ENCODE measurements around the gene CBLIF.

Gene CBLIF

GRCh38 chr11:59872076-59872475 is 26.8 kb upstream of the CBLIF start:
- Histone ChIP-seq H3K4me1 (ENCODE audit: insufficient read depth, low read length, poor library complexity, severe bottlenecking) (no peaks in the 10 kb centered on the region), H3K36me3 (ENCODE audit: insufficient read depth, low read length) (no peaks in the 10 kb centered on the region), H4K20me1 (ENCODE audit: insufficient read depth, low read length, poor library complexity, severe bottlenecking) (no peaks in the 10 kb centered on the region), H3K4me3 (ENCODE audit: low read length, poor library complexity, severe bottlenecking) (no peak overlapping the region), H3K27me3 (ENCODE audit: insufficient read depth, low read length, poor library complexity, severe bottlenecking) (no peaks in the 10 kb centered on the region), H3K9me3 (ENCODE audit: insufficient read depth, low read depth, low read length) (no peaks in the 10 kb centered on the region), H3K9ac (ENCODE audit: low read depth, low read length, poor library complexity, severe bottlenecking) (no peak overlapping the region), H3K4me2 (ENCODE audit: low read depth, low read length, poor library complexity, severe bottlenecking) (no peak overlapping the region), H3K79me2 (ENCODE audit: insufficient read depth, low read length) (no peaks in the 10 kb centered on the region), H3F3A (ENCODE audit: low read depth) (no peaks in the 10 kb centered on the region), H2AFZ (ENCODE audit: low read length) (no peak overlapping the region), H3K9me2 (replicated peaks; ENCODE audit: low read depth, low read length) (no peaks in the 10 kb centered on the region)
- TF ChIP-seq CTCF (conservative IDR thresholded peaks at IDR 0.05; ENCODE audit: low read length) (no peak), EZH2phosphoT487 (IDR thresholded peaks at IDR 0.05; ENCODE audit: borderline replicate concordance) (no peak)

- Histone ChIP-seq H3F3A (ENCODE audit: low read depth) (no peaks in the 10 kb centered on the region), H3K79me2 (ENCODE audit: insufficient read depth, low read length) (no peaks in the 10 kb centered on the region), H3K9me2 (replicated peaks; ENCODE audit: low read depth, low read length) (no peaks in the 10 kb centered on the region), H3K9ac (ENCODE audit: low read depth, low read length, poor library complexity, severe bottlenecking) (no peak overlapping the region), H3K4me2 (ENCODE audit: low read depth, low read length, poor library complexity, severe bottlenecking) (no peak overlapping the region), H3K27me3 (ENCODE audit: insufficient read depth, low read length, poor library complexity, severe bottlenecking) (no peaks in the 10 kb centered on the region), H3K9me3 (ENCODE audit: insufficient read depth, low read depth, low read length) (no peaks in the 10 kb centered on the region), H3K36me3 (ENCODE audit: insufficient read depth, low read length) (no peaks in the 10 kb centered on the region), H3K4me1 (ENCODE audit: insufficient read depth, low read length, poor library complexity, severe bottlenecking) (no peaks in the 10 kb centered on the region), H4K20me1 (ENCODE audit: insufficient read depth, low read length, poor library complexity, severe bottlenecking) (no peaks in the 10 kb centered on the region), H2AFZ (ENCODE audit: low read length) (no peak overlapping the region), H3K4me3 (ENCODE audit: low read length, poor library complexity, severe bottlenecking) (no peak overlapping the region)
- no peak for TF ChIP-seq CTCF (conservative IDR thresholded peaks at IDR 0.05; ENCODE audit: low read length)
- no peak for TF ChIP-seq EZH2phosphoT487 (IDR thresholded peaks at IDR 0.05; ENCODE audit: borderline replicate concordance)
These were observed 22.6 kb upstream of the CBLIF start for GRCh38 chr11:59867946-59868345.

DNA sequence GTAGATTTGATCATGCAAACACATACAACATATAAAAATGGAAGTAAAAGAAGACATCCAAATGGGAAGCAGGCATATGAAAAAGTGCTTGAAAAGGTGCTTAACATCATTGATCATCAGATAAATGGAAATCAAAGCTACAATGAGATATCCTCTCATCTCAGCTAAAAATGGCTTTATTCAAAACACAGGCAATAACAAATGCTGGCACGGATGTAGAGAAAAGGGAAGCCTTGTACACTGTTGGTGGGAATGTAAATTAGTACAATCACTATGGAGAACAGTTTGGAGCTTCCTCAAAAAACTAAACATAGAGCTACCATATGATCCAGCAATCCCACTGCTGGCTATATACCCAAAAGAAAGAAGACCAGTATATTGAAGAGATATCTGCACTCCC is 21.5 kb upstream of the CBLIF start:
- H3K4me1 ChIP-seq (ENCODE audit: insufficient read depth, low read length, poor library complexity, severe bottlenecking): no peaks in the 10 kb centered on the region
- H2AFZ ChIP-seq (ENCODE audit: low read length): no peak overlapping the region
- H3K36me3 ChIP-seq (ENCODE audit: insufficient read depth, low read length): no peaks in the 10 kb centered on the region
- H3K9ac ChIP-seq (ENCODE audit: low read depth, low read length, poor library complexity, severe bottlenecking): no peak overlapping the region
- no peaks in the 10 kb centered on the region for H3K27me3 ChIP-seq (ENCODE audit: insufficient read depth, low read length, poor library complexity, severe bottlenecking)
- H4K20me1 ChIP-seq (ENCODE audit: insufficient read depth, low read length, poor library complexity, severe bottlenecking): no peaks in the 10 kb centered on the region
- TF ChIP-seq EZH2phosphoT487 (IDR thresholded peaks at IDR 0.05; ENCODE audit: borderline replicate concordance) (no peak), CTCF (conservative IDR thresholded peaks at IDR 0.05; ENCODE audit: low read length) (no peak)
- no peaks in the 10 kb centered on the region for H3K9me3 ChIP-seq (ENCODE audit: insufficient read depth, low read depth, low read length)
- H3K9me2 ChIP-seq (replicated peaks; ENCODE audit: low read depth, low read length): no peaks in the 10 kb centered on the region
- H3F3A ChIP-seq (ENCODE audit: low read depth): no peaks in the 10 kb centered on the region
- H3K4me3 ChIP-seq (ENCODE audit: low read length, poor library complexity, severe bottlenecking): no peak overlapping the region
- H3K4me2 ChIP-seq (ENCODE audit: low read depth, low read length, poor library complexity, severe bottlenecking): no peak overlapping the region
- H3K79me2 ChIP-seq (ENCODE audit: insufficient read depth, low read length): no peaks in the 10 kb centered on the region
